K562 (cell line): ENCODE measurements around the gene PLCB1. TPM values are rescaled to one million over a fixed set of nuclear protein-coding genes. Genes with fewer than 3 reads are reported as not detected.

Experiments used
- ATAC-seq: fragments of 200-7000 bp; cut with Tn5 transposase; 3 replicates; pipeline ENCODE4 v1.9.1; 2020; ENCODE audit warnings: moderate library complexity
- BruUV-seq: library from RNA; stranded (reverse); fragments of 400-500 nt; replicated peaks from 2 replicates; lab custom pipeline; 2021; lab: Mats Ljungman, UMichigan
- CTCF ChIA-PET: fragments of 300-600 bp; formaldehyde crosslinking; extraction: SDS; loops from one replicate; lab custom pipeline; 2021; ENCODE audit warnings: low intra/inter-chr PET ratio; lab: Yijun Ruan, JAX
- POLR2A ChIA-PET: fragments of 300-600, 350-650 bp; sonication (Branson Sonifier 250); formaldehyde crosslinking; extraction: SDS; loops from one replicate; lab custom pipeline; 2021; ENCODE audit warnings: antibody characterized with exemption, inconsistent platforms; lab: Yijun Ruan, JAX
- DNase-seq, 4 experiments: peaks; one replicate each; pipeline versions ENCODE4 v3.0.0 to v3.0.0-alpha.2; 2011 to 2018; ENCODE audit warnings: low spot score in 3 of 4, mixed read lengths in 3 of 4; ENCODE audit errors: extremely low read depth in 1 of 4
- FAIRE-seq: peaks from 2 replicates; lab custom pipeline; 2011; peaks lifted over from hg19 to GRCh38; lab: Jason Lieb, UNC
- H2AFZ ChIP-seq: 2 replicates; pipeline ENCODE4 v1.6.0; 2011; ENCODE audit warnings: low read depth, low read length, control low read depth, inconsistent platforms
- H3K27ac ChIP-seq: fragments of 200-600 bp; 3 replicates; pipeline ENCODE4 v1.8.0; 2011; ENCODE audit warnings: low read depth, mild to moderate bottlenecking, control low read depth, inconsistent platforms, low read length, moderate library complexity, mixed read lengths; ENCODE audit errors: extremely low read depth
- H3K27me3 ChIP-seq, 2 experiments: fragments of 300-600 bp in 1 of 2; 2 replicates in 1 of 2; 3 replicates in 1 of 2; pipeline versions ENCODE4 v1.6.0 to v1.8.0; 2011; ENCODE audit warnings: inconsistent platforms in 2 of 2, low read length in 2 of 2, mild to moderate bottlenecking in 1 of 2, mixed read lengths in 1 of 2, moderate library complexity in 1 of 2; ENCODE audit not compliant: control insufficient read depth in 2 of 2, insufficient read depth in 2 of 2
- H3K36me3 ChIP-seq: fragments of 300-600 bp; 3 replicates; pipeline ENCODE4 v1.8.0; 2011; ENCODE audit warnings: mild to moderate bottlenecking, low read length, inconsistent platforms; ENCODE audit not compliant: control insufficient read depth, insufficient read depth
- H3K4me1 ChIP-seq, 2 experiments: fragments of 200-600 bp in 1 of 2; replicated peaks in 1 of 2; 2 replicates in 1 of 2; 3 replicates in 1 of 2; pipeline versions ENCODE4 v1.5.1 to v1.8.0; 2011; ENCODE audit warnings: inconsistent platforms in 2 of 2, low read length in 2 of 2, mild to moderate bottlenecking in 1 of 2, mixed read lengths in 1 of 2, moderate library complexity in 1 of 2; ENCODE audit not compliant: control insufficient read depth in 2 of 2, insufficient read depth in 2 of 2
- H3K4me2 ChIP-seq: 2 replicates; pipeline ENCODE4 v1.6.1; 2011; ENCODE audit warnings: low read length, control low read depth, inconsistent platforms, mixed read lengths; ENCODE audit not compliant: insufficient read depth
- H3K4me3 ChIP-seq: fragments of 200-600 bp; sonication (generic), shearing (Covaris generic); 2 replicates; pipeline ENCODE4 v1.5.1; 2016; ENCODE audit warnings: control low read depth, inconsistent platforms
- H3K79me2 ChIP-seq: fragments of 200-600 bp; 3 replicates; pipeline ENCODE4 v1.8.0; 2011; ENCODE audit warnings: low read length, inconsistent platforms; ENCODE audit not compliant: control insufficient read depth, insufficient read depth
- H3K9ac ChIP-seq, 2 experiments: 2 replicates each; pipeline versions ENCODE4 v1.6.0 to v1.6.1; 2011; ENCODE audit warnings: low read depth in 2 of 2, low read length in 2 of 2, control low read depth in 1 of 2, inconsistent platforms in 1 of 2, mild to moderate bottlenecking in 1 of 2, mixed read lengths in 1 of 2; ENCODE audit not compliant: insufficient read depth in 1 of 2
- H3K9me1 ChIP-seq: one replicate; pipeline ENCODE4 v1.6.0; 2011; ENCODE audit warnings: inconsistent platforms, mild to moderate bottlenecking, low read length, moderate library complexity; ENCODE audit not compliant: control insufficient read depth, insufficient read depth
- H3K9me3 ChIP-seq: replicated peaks from 2 replicates; pipeline ENCODE4 v1.5.1; 2011; ENCODE audit warnings: low read depth, low read length, inconsistent platforms; ENCODE audit not compliant: control insufficient read depth, insufficient read depth
- H4K20me1 ChIP-seq: replicated peaks from 2 replicates; pipeline ENCODE4 v1.6.1; 2011; ENCODE audit warnings: low read length, inconsistent platforms, mixed read lengths; ENCODE audit not compliant: control insufficient read depth, insufficient read depth
- CCAR2 ChIP-seq: fragments of 200-400 bp; formaldehyde crosslinking; IDR thresholded peaks from 2 replicates; pipeline ENCODE4 v1.6.1; 2017; ENCODE audit warnings: mild to moderate bottlenecking, low read depth, low read length
- CHD2 ChIP-seq: IDR thresholded peaks from 2 replicates; pipeline ENCODE4 v1.6.1; 2011; ENCODE audit warnings: low read depth, low read length
- E2F4 ChIP-seq: sonication (generic); formaldehyde crosslinking; IDR thresholded peaks from 2 replicates; pipeline ENCODE4 v1.8.0; 2022; ENCODE audit warnings: mild to moderate bottlenecking, low read depth, missing genetic modification reagents
- ETV5 ChIP-seq: sonication (generic); formaldehyde crosslinking; IDR thresholded peaks from 2 replicates; pipeline ENCODE4 v1.4.0; 2020; ENCODE audit warnings: low read depth, mild to moderate bottlenecking, missing genetic modification reagents
- HDAC2 ChIP-seq: fragments of 450-650 bp; IDR thresholded peaks from 2 replicates; pipeline ENCODE4 v1.6.1; 2016; ENCODE audit warnings: mild to moderate bottlenecking
- JUND ChIP-seq, 2 experiments: IDR thresholded peaks; 2 replicates in 1 of 2; 3 replicates in 1 of 2; pipeline ENCODE4 v1.6.1; 2011; ENCODE audit warnings: borderline replicate concordance in 2 of 2, low read depth in 2 of 2, low read length in 2 of 2, improper control_type of control experiment in 1 of 2, missing biosample characterization in 1 of 2, missing genetic modification characterization in 1 of 2, missing genetic modification reagents in 1 of 2
- MYNN ChIP-seq, 2 experiments: sonication (generic); formaldehyde crosslinking in 1 of 2; IDR thresholded peaks; 2 replicates each; pipeline versions ENCODE4 v1.5.0 to v1.6.1; 2016 to 2020; ENCODE audit warnings: antibody characterized with exemption in 1 of 2, missing genetic modification reagents in 1 of 2
- NCOR1 ChIP-seq: fragments of 450-650 bp; IDR thresholded peaks from 2 replicates; pipeline ENCODE4 v1.6.1; 2016; ENCODE audit warnings: mild to moderate bottlenecking, moderate library complexity
- NFE2 ChIP-seq: IDR thresholded peaks from 2 replicates; pipeline ENCODE4 v1.6.1; 2014; ENCODE audit warnings: antibody characterized with exemption, low read depth
- NFE2L1 ChIP-seq: fragments of 450-650 bp; IDR thresholded peaks from 2 replicates; pipeline ENCODE4 v1.6.1; 2016; ENCODE audit warnings: missing genetic modification characterization, low read depth, mild to moderate bottlenecking, missing compliant biosample characterization, moderate library complexity, borderline replicate concordance
- POLR2H ChIP-seq: IDR thresholded peaks from 2 replicates; pipeline ENCODE4 v1.6.1; 2016; ENCODE audit warnings: missing genetic modification characterization, low read depth, mild to moderate bottlenecking, control low read depth, missing compliant biosample characterization, moderate library complexity
- SMAD1 ChIP-seq: fragments of 150-350 bp; IDR thresholded peaks from 2 replicates; pipeline ENCODE4 v1.6.1; 2014; ENCODE audit warnings: low read length, low read depth; ENCODE audit not compliant: partially characterized antibody
- U2AF2 ChIP-seq: fragments of 200-400 bp; formaldehyde crosslinking; optimal IDR thresholded peaks from 2 replicates; pipeline ENCODE3; 2017; ENCODE audit warnings: low read depth, mild to moderate bottlenecking, low read length
- ZNF143 ChIP-seq: sonication (generic); formaldehyde crosslinking; IDR thresholded peaks from 2 replicates; pipeline ENCODE4 v1.9.0; 2022; ENCODE audit warnings: mild to moderate bottlenecking, missing genetic modification reagents
- ZNF507 ChIP-seq: conservative IDR thresholded peaks from 2 replicates; pipeline ENCODE4 v1.6.1; 2017; ENCODE audit warnings: missing genetic modification characterization, missing compliant biosample characterization
- ZNF644 ChIP-seq: fragments of 200-800 bp; sonication (Bioruptor generic); IDR thresholded peaks from 2 replicates; pipeline ENCODE4 v1.6.1; 2016; ENCODE audit warnings: low read depth, missing genetic modification characterization, missing compliant biosample characterization
- WGBS: fragments of 100-300 bp; shearing (Covaris generic); methylation state at CpG from one replicate; pipeline ENCODE4 v1.1.6; 2016; ENCODE audit warnings: low coverage, mixed read lengths; ENCODE audit not compliant: insufficient coverage; ENCODE audit errors: missing lambda C conversion rate; 5-methylcytosine and 5-hydroxymethylcytosine counted together
- in situ Hi-C: fragments of 300-500 bp; cut with MboI; formaldehyde crosslinking; loops from 4 replicates; pipeline ENCODE4 v1.15.0; 2018; ENCODE audit warnings: inconsistent platforms, mixed read lengths
- intact Hi-C: fragments of 100-400 bp; cut with micrococcal nuclease; formaldehyde crosslinking; loops from 2 replicates; pipeline ENCODE4 v1.14.2; 2022
- polyA plus RNA-seq, 8 experiments: library from polyadenylated mRNA; depleted of rRNA in 4 of 8; stranded (reverse) in 5 of 8; unstranded in 3 of 8; fragments of >200 nt; fragmentation: Nextera tagmentation in 2 of 8; fragmentation: Illumina TruSeq in 1 of 8; extraction: Ambion mirVana in 2 of 8; extraction: Trizol in 1 of 8; gene quantifications; 2 replicates each; pipeline versions ENCODE4 v1.2.1 to v1.2.3, GENCODE V29; 2011 to 2014; ENCODE audit warnings: inconsistent platforms in 1 of 8, missing spikeins in 1 of 8
- total RNA-seq, 7 experiments: library from RNA; depleted of rRNA in 6 of 7; stranded (reverse); fragments of >200 nt in 6 of 7; fragmentation: Illumina TruSeq in 2 of 7; extraction: Trizol in 2 of 7; gene quantifications; 2 replicates each; pipeline versions ENCODE4 v1.2.1 to v1.2.3, GENCODE V29; 2011 to 2021; ENCODE audit warnings: low replicate concordance in 1 of 7
- TF ChIP-seq, protein P1 (sequence below): fragments of 450-650 bp; formaldehyde crosslinking; IDR thresholded peaks from 2 replicates; pipeline ENCODE4 v1.4.0; 2020; ENCODE audit warnings: mild to moderate bottlenecking, mixed read lengths
- TF ChIP-seq, protein P2 (sequence below): fragments of 250-450 bp; sonication (Bioruptor Pico); IDR thresholded peaks from 2 replicates; pipeline ENCODE4 v1.8.0; 2022; ENCODE audit warnings: inconsistent platforms

Gene PLCB1
- total and polyA plus RNA-seq, 9 of the 15 experiments (the other 6 are each of a cell fraction or from before 2014, with no cell fraction given) = 0.34 to 3.1 (median 1.3) TPM

DNA sequence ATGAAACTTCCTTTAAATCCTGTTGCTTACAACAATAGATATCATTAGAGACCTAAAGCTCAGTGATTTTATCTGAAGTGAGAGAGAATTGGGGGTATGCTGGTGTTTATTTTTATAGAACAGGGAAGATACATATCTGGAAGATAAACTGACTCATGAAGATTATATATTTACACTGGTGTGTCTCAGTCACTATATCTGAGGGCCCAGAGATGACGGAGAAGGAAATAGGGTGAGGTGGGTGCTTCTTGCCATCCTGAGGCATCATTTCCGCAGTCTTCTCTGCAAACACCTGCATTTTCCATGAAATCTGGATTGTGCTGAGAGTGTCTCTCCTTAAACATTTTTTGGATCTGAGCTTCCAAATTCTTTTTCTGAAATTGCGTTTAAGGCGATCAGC lies 5.9 kb upstream of the PLCB1 start:
- Histone ChIP-seq H3K9ac (no peak overlapping the region), H2AFZ (no peak overlapping the region), H3K4me3 (no peak overlapping the region), H3K36me3 (no peaks in the 10 kb centered on the region), H3K9me1 (no peaks in the 10 kb centered on the region), H3K27ac (no peak overlapping the region), H3K4me2 (no peak overlapping the region), H4K20me1 (no peaks in the 10 kb centered on the region), H3K9me3 (no peaks in the 10 kb centered on the region), H3K27me3 (no peaks in the 10 kb centered on the region), H3K79me2 (no peaks in the 10 kb centered on the region), H3K4me1 (no peaks in the 10 kb centered on the region)
- no peak for TF ChIP-seq ZNF644
- no peak for TF ChIP-seq JUND (IDR thresholded peaks at IDR 0.05; ENCODE audit: borderline replicate concordance, low read depth, low read length)
- TF ChIP-seq JUND (tag; IDR thresholded peaks at IDR 0.05; ENCODE audit: borderline replicate concordance, low read depth, low read length) = no peak
- TF ChIP-seq, protein P1, sequence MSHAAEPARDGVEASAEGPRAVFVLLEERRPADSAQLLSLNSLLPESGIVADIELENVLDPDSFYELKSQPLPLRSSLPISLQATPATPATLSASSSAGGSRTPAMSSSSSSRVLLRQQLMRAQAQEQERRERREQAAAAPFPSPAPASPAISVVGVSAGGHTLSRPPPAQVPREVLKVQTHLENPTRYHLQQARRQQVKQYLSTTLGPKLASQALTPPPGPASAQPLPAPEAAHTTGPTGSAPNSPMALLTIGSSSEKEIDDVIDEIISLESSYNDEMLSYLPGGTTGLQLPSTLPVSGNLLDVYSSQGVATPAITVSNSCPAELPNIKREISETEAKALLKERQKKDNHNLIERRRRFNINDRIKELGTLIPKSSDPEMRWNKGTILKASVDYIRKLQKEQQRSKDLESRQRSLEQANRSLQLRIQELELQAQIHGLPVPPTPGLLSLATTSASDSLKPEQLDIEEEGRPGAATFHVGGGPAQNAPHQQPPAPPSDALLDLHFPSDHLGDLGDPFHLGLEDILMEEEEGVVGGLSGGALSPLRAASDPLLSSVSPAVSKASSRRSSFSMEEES (CRISPR knock-in tag) = no peak
- no peak for TF ChIP-seq ZNF507 (tag)
- no peak for TF ChIP-seq NCOR1
- no peak for TF ChIP-seq ZNF143 (CRISPR knock-in tag)
- TF ChIP-seq U2AF2 = no peak
- TF ChIP-seq CHD2 = no peak
- TF ChIP-seq, protein P2, sequence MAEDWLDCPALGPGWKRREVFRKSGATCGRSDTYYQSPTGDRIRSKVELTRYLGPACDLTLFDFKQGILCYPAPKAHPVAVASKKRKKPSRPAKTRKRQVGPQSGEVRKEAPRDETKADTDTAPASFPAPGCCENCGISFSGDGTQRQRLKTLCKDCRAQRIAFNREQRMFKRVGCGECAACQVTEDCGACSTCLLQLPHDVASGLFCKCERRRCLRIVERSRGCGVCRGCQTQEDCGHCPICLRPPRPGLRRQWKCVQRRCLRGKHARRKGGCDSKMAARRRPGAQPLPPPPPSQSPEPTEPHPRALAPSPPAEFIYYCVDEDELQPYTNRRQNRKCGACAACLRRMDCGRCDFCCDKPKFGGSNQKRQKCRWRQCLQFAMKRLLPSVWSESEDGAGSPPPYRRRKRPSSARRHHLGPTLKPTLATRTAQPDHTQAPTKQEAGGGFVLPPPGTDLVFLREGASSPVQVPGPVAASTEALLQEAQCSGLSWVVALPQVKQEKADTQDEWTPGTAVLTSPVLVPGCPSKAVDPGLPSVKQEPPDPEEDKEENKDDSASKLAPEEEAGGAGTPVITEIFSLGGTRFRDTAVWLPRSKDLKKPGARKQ (CRISPR knock-in tag) = no peak
- no peak for TF ChIP-seq MYNN (IDR thresholded peaks at IDR 0.05)
- TF ChIP-seq MYNN (CRISPR knock-in tag; IDR thresholded peaks at IDR 0.05) = no peak
- no peak for TF ChIP-seq SMAD1
- TF ChIP-seq POLR2H (tag) = no peak
- TF ChIP-seq NFE2 = no peak
- TF ChIP-seq CCAR2 = no peak
- TF ChIP-seq NFE2L1 (tag) = no peak
- no peak for TF ChIP-seq E2F4 (CRISPR knock-in tag)
- no peak for TF ChIP-seq ETV5 (CRISPR knock-in tag)
- no peak for TF ChIP-seq HDAC2
- intact Hi-C loops = no loop called here
- no peak for DNase-seq
- no peak for ATAC-seq
- BruUV-seq = no TSS peak
- 10% methylated on average over 4 of the region's 4 CpGs for WGBS
- in situ Hi-C loops = no loop called here
- no peak for FAIRE-seq
- CTCF ChIA-PET = no interaction called here
- POLR2A ChIA-PET = no interaction called here
